HG03280 (cell line): ENCODE results near the gene HLTF.
"Not testable (repeated sequence)": the region's sequence is repeated elsewhere in the genome, so short reads cannot be mapped to it uniquely, and the experiment has no call there.

ENCODE experiments used
- ATAC-seq: cut with Tn5 transposase; IDR thresholded peaks from one replicate; pipeline ENCODE4 v1.9.1; 2021; ENCODE audit warnings: mild to moderate bottlenecking, moderate library complexity; ENCODE audit not compliant: unreplicated experiment

HLTF gene

GRCh38 chr3:149086232-149086988, at the start of gene HLTF:
HLTF (minus strand) TSS chr3:149086533; CDS start chr3:149086336, 197 bp downstream.
- ATAC-seq: peak; percentile 99

- ATAC-seq: no peak
These were observed 48.2 kb upstream of the HLTF start for GRCh38 chr3:149134575-149134974.

GRCh38 chr3:149131589-149131988, 45.3 kb upstream of the HLTF start:
- ATAC-seq: no peak

GRCh38 chr3:149129326-149130205, 43.2 kb upstream of the HLTF start, which contains the start of gene HPS3:
HPS3 (plus strand) TSS chr3:149129638; CDS start chr3:149129724, 86 bp downstream.
- ATAC-seq: peak; percentile 96

GRCh38 chr3:149128821-149129220, 42.5 kb upstream of the HLTF start:
- no peak for ATAC-seq

- ATAC-seq: no peak
These were observed 36.6 kb upstream of the HLTF start for GRCh38 chr3:149122721-149123578.

- ATAC-seq: no peak
These were observed 34.0 kb upstream of the HLTF start for GRCh38 chr3:149120051-149120972.

GRCh38 chr3:149119466-149119865, 33.1 kb upstream of the HLTF start:
- no peak for ATAC-seq

GRCh38 chr3:149118724-149119123, 32.4 kb upstream of the HLTF start:
- ATAC-seq: no peak

GRCh38 chr3:149115114-149115513, 28.8 kb upstream of the HLTF start:
- ATAC-seq: no peak

GRCh38 chr3:149114458-149114857, 28.1 kb upstream of the HLTF start:
- ATAC-seq: no peak

GRCh38 chr3:149104484-149104883, 18.2 kb upstream of the HLTF start:
- ATAC-seq: no peak

GRCh38 chr3:149101641-149102040, 15.3 kb upstream of the HLTF start:
- no peak for ATAC-seq

- ATAC-seq: no peak
These were observed 14.8 kb upstream of the HLTF start for GRCh38 chr3:149101154-149101553.

- ATAC-seq: not testable (repeated sequence)
These were observed 11.7 kb upstream of the HLTF start for GRCh38 chr3:149097987-149098386.

- peak; percentile 80 for ATAC-seq
These were observed 9.2 kb upstream of the HLTF start for GRCh38 chr3:149095487-149095886.

- ATAC-seq: no peak
These were observed 5.7 kb upstream of the HLTF start for GRCh38 chr3:149091983-149092382.

GRCh38 chr3:149090907-149091306, 4.6 kb upstream of the HLTF start:
- ATAC-seq: no peak

- no peak for ATAC-seq
These were observed 4.1 kb upstream of the HLTF start for GRCh38 chr3:149090461-149090860.

GRCh38 chr3:149089395-149089794, 3.1 kb upstream of the HLTF start:
- ATAC-seq: no peak
